NCI-H1092 treated with DMSO at 0.1 percent for 48 hours (cell line): ENCODE measurements around the gene ANKRD36.
"Not testable (repeated sequence)": the region's sequence is repeated elsewhere in the genome, so short reads cannot be mapped to it uniquely, and the experiment has no call there.

ENCODE experiments used
- DNase-seq: peaks from one replicate; lab custom pipeline; 2025; lab: John Stamatoyannopoulos, UW

Gene ANKRD36

GRCh38 chr2:97113882-97114255 is 916 bp downstream of the ANKRD36 start:
- DNase-seq: not testable (repeated sequence)

- not testable (repeated sequence) for DNase-seq
These were observed 16.1 kb downstream of the ANKRD36 start for GRCh38 chr2:97129090-97129489.

- DNase-seq: not testable (repeated sequence)
These were observed 31.1 kb downstream of the ANKRD36 start for GRCh38 chr2:97144016-97144415.

DNA sequence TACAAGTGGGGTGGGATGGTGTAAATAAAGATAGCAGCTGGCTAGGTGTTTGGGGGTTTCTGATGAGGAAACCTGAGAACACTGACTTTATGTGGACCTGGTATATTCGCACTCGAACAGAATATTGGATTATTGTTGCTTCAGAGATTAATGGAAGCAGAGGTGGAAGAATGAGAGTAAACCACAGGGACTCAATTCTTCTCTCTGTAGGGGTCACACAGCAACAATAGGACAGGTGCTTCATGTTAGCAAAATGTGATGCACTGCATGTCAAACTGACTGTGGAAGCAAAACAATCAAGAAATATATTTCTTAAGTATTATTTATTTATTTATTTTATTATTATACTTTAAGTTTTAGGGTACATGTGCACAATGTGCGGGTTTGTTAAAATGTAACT is 53.6 kb downstream of the ANKRD36 start:
- DNase-seq: not testable (repeated sequence)

DNA sequence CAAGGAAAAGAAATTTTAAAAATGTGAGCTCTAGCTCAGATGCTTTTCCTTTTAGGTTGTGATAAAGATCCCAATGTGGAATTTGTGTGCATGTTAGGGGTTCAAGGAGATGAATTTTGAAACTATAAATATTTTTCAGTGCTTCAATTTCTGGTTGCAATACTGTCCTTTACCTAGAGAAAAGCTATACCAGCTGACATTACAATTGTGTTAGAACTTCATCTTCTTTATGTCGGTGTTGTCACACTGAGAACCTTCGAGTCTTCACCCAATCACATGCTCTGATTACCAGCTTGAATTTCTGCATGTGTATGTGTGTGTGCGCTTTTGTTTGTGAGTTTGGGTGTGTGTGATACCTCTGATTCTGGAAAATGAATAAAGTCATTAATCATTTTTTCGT is 55.0 kb downstream of the ANKRD36 start:
- DNase-seq: not testable (repeated sequence)

DNA sequence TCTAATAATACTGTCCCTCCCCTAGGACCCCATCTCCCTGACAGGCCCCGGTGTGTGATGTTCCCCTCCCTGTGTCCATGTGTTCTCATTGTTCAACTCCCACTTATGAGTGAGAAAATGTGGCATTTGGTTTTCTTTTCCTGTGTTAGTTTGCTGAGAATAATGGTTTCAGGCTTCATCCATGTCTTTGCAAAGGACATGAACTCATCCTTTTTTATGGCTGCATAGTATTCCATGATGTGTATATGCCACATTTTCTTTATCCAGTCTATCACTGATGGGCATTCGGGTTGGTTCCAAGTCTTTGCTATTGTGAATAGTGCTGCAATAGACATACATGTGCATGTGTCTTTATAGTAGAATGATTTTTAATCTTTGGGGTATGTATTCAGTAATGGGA is 55.6 kb downstream of the ANKRD36 start:
- DNase-seq: not testable (repeated sequence)

GRCh38 chr2:97180391-97180790 is 67.4 kb downstream of the ANKRD36 start:
- not testable (repeated sequence) for DNase-seq

GRCh38 chr2:97195349-97195748 is 82.4 kb downstream of the ANKRD36 start:
- DNase-seq: not testable (repeated sequence)

GRCh38 chr2:97197251-97197650 is 84.3 kb downstream of the ANKRD36 start:
- not testable (repeated sequence) for DNase-seq

- not testable (repeated sequence) for DNase-seq
These were observed 87.9 kb downstream of the ANKRD36 start for GRCh38 chr2:97200887-97201286.

- DNase-seq: not testable (repeated sequence)
These were observed 89.8 kb downstream of the ANKRD36 start for GRCh38 chr2:97202643-97203250.

DNA sequence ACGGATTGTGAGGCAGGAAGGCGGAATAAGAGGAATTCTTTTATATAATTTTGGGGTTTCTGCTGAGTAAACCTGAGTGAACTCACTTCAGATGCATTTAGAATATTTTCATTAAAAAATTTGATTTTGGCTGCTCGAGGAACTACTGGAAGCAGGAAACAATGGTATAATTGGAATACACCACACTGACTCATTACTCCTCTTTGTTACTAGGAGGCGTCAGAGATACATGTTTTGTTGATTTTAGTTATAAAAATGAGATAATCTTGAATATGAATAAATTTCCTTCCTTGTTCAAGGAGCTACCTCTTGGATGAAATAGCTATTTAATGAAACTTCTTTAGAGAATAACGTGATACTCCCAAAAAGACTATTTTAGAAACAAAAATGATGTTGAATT is 97.4 kb downstream of the ANKRD36 start:
- no peak for DNase-seq

DNA sequence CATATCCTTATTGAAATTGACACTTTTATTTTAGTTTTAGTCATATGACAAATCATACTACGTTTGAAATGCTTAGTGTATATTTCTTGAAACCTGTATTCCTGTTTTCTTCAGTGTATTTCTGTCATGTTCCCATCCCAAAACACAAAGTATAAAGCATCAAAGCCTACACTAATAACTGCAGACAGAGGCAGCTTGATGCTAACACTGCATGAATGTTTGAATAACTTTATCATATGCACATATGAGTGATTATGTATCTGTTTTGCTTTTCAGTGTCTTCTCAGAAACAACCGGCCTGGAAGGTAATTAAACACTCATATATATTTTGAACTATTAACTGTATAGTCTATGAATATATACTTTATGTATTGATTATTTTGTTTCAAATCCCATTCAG is 102.1 kb downstream of the ANKRD36 start:
- DNase-seq: not testable (repeated sequence)

DNA sequence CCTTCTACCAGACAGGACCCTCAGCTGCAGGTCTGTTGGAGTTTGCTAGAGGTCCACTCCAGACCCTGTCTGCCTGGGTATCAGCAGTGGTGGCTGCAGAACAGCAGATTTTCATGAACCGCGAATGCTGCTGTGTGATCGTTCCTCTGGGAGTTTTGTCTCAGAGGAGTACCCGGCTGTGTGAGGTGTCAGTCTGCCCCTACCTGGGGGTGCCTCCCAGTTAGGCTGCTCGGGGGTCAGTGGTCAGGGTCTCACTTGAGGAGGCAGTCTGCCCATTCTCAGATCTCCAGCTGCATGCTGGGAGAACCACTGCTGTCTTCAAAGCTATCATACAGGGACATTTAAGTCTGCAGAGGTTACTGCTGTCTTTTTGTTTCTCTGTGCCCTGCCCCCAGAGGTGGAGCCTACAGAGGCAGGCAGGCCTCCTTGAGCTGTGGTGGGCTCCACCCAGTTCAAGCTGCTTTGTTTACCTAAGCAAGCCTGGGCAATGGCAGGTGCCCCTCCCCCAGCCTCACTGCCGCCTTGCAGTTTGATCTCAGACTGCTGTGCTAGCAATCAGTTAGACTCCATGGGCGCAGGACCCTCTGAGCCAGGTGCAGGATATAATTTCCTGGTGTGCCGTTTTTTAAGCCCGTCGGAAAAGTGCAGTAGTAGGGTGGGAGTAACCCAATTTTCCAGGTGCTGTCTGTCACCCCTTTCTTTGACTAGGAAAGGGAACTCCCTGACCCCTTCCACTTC is 118.1 kb downstream of the ANKRD36 start:
- DNase-seq: not testable (repeated sequence)

GRCh38 chr2:97232981-97233380 is 120.0 kb downstream of the ANKRD36 start:
- not testable (repeated sequence) for DNase-seq

DNA sequence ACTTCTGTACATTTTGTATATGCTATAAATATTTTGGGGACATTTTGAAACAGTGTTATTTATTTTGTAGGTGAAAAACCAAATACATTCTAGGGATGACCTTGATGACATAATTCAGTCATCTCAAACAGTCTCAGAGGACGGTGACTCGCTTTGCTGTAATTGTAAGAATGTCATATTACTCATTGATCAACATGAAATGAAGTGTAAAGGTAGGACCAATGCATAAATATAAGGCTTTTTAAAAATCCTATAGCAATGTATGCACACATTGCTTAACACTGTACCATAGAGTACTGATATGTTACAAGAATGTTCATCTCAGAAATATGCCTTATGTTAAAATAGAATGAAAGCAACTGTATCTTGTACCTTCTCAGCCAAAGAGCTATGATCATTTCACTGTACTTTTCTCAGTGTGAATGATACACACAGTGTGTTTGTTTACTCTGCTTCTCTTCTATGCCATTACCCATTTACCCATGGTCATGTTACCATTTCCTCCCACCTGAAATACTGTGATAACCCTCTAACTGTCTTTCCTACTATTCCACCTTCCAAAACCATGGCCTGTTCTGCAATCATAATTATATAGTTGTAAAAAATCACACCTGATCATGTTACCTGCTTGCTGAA is 120.8 kb downstream of the ANKRD36 start:
- not testable (repeated sequence) for DNase-seq

DNA sequence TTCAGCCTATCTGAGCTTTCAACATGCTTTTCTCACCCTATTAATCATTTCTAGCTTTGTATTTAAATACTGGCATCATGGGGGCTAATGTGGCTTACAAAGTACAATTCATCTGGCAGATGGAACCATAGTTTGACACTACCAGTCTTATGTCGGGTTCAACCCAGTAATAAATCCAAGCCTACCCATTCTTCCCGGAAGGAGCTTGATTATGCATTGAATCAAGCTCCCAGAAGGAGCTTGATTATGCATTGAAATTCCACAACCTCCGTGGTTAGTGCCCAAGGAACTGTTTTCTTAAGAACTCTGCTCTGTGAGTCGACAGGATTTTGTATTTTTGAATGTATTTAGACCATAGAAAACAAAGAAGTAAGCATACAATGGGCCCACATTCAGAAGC is 148.2 kb downstream of the ANKRD36 start:
- DNase-seq: not testable (repeated sequence)

- not testable (repeated sequence) for DNase-seq
These were observed 153.5 kb downstream of the ANKRD36 start for GRCh38 chr2:97266449-97266848.

DNA sequence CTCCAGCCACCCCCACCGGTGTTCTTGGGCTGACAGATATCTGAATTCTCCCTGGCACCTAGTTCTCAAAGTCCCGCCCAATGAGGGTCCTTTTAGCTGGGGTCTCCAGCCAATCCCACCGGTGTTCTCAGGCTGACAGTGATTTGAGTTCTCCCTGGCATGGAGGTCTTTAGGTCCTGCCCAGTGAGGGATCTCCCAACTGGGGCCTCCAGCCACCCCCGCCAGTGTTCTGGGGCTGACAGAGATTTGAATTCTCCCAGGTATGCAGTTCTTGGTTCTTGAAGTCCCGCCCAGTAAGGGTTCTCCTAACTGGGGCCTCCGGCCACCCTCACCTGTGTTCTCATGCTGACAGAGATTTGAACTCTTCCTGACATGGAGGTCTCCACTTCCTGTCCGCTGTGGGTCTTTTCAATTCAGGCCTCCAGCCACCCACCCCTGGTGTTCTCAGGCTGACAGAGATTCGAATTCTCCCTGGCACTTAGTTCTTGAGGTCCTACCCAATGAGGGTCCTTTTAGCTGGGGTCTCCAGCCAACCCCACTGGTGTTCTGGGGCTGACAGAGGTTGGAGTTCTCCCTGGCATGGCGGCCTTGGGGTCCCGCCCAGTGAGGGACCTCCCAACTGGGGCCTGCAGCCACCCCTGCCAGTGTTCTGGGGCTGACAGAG is 154.6 kb downstream of the ANKRD36 start:
- DNase-seq: no peak

- DNase-seq: not testable (repeated sequence)
These were observed 155.2 kb downstream of the ANKRD36 start for GRCh38 chr2:97268075-97268591.

DNA sequence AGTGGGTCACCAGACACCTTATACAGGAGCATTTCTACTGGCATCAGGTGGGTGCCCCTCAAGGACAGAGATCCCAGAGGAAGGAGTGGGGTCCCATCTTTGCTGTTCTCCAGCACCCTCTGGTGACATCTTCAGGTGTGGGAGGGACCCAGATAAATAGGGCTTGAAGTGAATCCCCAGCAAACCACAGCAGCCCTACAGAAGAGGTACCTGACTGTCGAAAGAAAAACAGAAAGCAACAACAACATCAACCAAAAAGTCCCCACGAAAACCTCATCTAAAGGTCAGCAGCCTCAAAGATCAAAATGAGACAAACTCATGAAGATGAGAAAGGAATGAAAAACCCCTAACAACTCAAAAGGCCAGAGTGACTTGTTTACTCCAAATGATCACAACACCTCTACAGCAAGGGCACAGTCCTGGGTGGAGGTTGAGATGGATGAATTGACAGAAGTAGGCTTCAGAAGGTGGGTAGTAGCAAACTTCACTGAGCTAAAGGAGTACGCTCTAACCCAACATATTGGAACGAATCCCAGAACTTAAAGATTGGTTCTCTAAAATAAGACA is 163.4 kb downstream of the ANKRD36 start:
- not testable (repeated sequence) for DNase-seq

DNA sequence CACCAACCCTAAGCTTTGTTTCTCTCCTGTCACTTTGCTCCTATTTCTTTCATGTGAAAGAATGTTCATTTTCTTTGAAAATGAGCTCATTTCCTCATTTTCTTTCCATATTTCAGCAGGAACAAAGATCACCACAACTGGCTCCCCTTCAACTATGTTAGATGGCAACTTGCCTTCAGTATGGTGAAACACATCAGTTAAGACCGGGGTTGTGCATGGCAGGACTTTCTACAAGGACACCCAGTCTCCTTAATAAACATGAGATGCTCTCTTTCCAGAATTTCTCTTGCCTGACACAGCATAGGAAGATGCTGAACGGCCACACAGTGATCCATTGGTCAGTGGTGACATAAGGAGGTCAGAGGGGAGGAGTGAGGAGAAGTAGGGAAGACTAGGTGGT is 172.2 kb downstream of the ANKRD36 start:
- not testable (repeated sequence) for DNase-seq
